Measurements from ENCODE around the gene UCKL1.

UCKL1 gene

DNA sequence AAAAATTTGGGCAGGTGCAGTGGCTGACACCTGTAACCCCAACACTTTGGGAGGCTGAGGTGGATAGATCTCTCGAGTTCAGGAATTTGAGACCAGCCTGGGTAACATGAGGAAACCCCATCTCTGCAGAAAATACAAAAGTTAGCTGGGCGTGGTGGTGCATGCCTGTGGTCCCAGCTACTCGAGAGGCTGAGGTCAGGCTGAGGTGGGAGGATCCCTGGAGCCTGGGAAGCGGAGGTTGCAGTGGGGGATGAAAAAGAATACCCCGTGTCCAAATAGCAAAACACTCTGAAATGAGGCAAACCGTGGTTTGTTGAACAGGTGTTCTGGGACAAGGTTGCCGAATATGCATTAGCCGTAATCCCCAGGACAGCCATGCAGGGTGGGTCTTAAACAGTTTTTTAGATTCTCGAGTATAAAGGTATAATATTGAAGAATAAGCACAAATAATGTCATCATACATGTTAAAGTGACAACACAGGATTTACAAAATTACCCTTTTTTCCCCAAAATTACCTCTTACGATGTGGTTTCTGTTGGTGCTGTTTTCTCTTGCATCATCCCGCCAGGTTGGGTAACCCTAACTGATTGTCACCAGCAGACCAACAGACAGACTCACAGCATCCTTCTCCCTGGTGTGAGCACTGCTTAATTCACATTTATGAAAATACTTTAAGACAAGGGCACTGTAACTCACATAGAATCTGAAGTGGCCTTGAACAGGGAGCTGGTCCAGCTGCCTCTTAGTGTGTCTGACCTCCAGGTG is 52.2 kb downstream of the UCKL1 start:
- Histone ChIP-seq H4K20me1 (ENCODE audit: insufficient read depth, low read length, poor library complexity, severe bottlenecking) (peaks cover 24% of the 10 kb centered on the region), H3K36me3 (ENCODE audit: insufficient read depth, low read length) (no peaks in the 10 kb centered on the region), H3K4me2 (ENCODE audit: low read depth, low read length, poor library complexity, severe bottlenecking) (no peak overlapping the region), H3K9ac (ENCODE audit: low read depth, low read length, poor library complexity, severe bottlenecking) (no peak overlapping the region), H3K4me3 (ENCODE audit: low read length, poor library complexity, severe bottlenecking) (no peak overlapping the region), H3K79me2 (ENCODE audit: insufficient read depth, low read length) (peaks cover 76% of the 10 kb centered on the region), H3F3A (ENCODE audit: low read depth) (no peaks in the 10 kb centered on the region), H3K9me3 (ENCODE audit: insufficient read depth, low read depth, low read length) (no peaks in the 10 kb centered on the region), H3K9me2 (replicated peaks; ENCODE audit: low read depth, low read length) (no peaks in the 10 kb centered on the region), H2AFZ (ENCODE audit: low read length) (no peak overlapping the region), H3K27me3 (ENCODE audit: insufficient read depth, low read length, poor library complexity, severe bottlenecking) (no peaks in the 10 kb centered on the region), H3K4me1 (ENCODE audit: insufficient read depth, low read length, poor library complexity, severe bottlenecking) (peaks cover 5% of the 10 kb centered on the region)
- TF ChIP-seq, protein P1, sequence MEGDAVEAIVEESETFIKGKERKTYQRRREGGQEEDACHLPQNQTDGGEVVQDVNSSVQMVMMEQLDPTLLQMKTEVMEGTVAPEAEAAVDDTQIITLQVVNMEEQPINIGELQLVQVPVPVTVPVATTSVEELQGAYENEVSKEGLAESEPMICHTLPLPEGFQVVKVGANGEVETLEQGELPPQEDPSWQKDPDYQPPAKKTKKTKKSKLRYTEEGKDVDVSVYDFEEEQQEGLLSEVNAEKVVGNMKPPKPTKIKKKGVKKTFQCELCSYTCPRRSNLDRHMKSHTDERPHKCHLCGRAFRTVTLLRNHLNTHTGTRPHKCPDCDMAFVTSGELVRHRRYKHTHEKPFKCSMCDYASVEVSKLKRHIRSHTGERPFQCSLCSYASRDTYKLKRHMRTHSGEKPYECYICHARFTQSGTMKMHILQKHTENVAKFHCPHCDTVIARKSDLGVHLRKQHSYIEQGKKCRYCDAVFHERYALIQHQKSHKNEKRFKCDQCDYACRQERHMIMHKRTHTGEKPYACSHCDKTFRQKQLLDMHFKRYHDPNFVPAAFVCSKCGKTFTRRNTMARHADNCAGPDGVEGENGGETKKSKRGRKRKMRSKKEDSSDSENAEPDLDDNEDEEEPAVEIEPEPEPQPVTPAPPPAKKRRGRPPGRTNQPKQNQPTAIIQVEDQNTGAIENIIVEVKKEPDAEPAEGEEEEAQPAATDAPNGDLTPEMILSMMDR (conservative IDR thresholded peaks at IDR 0.05; ENCODE audit: low read length): no peak
- TF ChIP-seq EZH2phosphoT487 (IDR thresholded peaks at IDR 0.05; ENCODE audit: borderline replicate concordance): no peak

DNA sequence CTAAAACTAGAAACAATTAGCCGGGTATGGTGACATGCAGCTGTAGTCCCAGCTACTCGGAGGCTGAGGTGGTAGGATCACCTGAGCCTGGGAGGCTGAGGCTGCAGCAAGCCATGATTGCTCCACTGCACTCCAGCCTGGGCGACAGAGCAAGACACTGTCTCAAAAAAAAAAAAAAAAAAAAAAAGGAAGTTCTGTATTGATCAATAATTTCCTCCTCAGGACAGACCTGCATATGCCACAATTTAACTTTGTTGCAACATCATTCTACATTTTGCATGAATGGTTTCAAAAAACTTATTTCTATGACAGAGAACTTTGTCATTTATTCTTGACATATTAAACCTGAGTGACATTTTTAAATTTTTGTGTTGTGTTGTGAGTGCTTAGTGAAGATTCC is 55.8 kb downstream of the UCKL1 start:
- peaks cover 52% of the 10 kb centered on the region for H4K20me1 ChIP-seq (ENCODE audit: insufficient read depth, low read length, poor library complexity, severe bottlenecking)
- no peak for TF ChIP-seq EZH2phosphoT487 (IDR thresholded peaks at IDR 0.05; ENCODE audit: borderline replicate concordance)
- TF ChIP-seq, protein P1 (conservative IDR thresholded peaks at IDR 0.05; ENCODE audit: low read length): no peak
- no peaks in the 10 kb centered on the region for H3K27me3 ChIP-seq (ENCODE audit: insufficient read depth, low read length, poor library complexity, severe bottlenecking)
- no peaks in the 10 kb centered on the region for H3K9me2 ChIP-seq (replicated peaks; ENCODE audit: low read depth, low read length)
- H2AFZ ChIP-seq (ENCODE audit: low read length): no peak overlapping the region
- H3K4me1 ChIP-seq (ENCODE audit: insufficient read depth, low read length, poor library complexity, severe bottlenecking): peaks cover 26% of the 10 kb centered on the region
- no peak overlapping the region for H3K4me3 ChIP-seq (ENCODE audit: low read length, poor library complexity, severe bottlenecking)
- peaks cover 89% of the 10 kb centered on the region for H3K79me2 ChIP-seq (ENCODE audit: insufficient read depth, low read length)
- H3K4me2 ChIP-seq (ENCODE audit: low read depth, low read length, poor library complexity, severe bottlenecking): peak overlapping the region; percentile 27
- H3F3A ChIP-seq (ENCODE audit: low read depth): no peaks in the 10 kb centered on the region
- H3K9ac ChIP-seq (ENCODE audit: low read depth, low read length, poor library complexity, severe bottlenecking): no peak overlapping the region
- H3K9me3 ChIP-seq (ENCODE audit: insufficient read depth, low read depth, low read length): no peaks in the 10 kb centered on the region
- no peaks in the 10 kb centered on the region for H3K36me3 ChIP-seq (ENCODE audit: insufficient read depth, low read length)

DNA sequence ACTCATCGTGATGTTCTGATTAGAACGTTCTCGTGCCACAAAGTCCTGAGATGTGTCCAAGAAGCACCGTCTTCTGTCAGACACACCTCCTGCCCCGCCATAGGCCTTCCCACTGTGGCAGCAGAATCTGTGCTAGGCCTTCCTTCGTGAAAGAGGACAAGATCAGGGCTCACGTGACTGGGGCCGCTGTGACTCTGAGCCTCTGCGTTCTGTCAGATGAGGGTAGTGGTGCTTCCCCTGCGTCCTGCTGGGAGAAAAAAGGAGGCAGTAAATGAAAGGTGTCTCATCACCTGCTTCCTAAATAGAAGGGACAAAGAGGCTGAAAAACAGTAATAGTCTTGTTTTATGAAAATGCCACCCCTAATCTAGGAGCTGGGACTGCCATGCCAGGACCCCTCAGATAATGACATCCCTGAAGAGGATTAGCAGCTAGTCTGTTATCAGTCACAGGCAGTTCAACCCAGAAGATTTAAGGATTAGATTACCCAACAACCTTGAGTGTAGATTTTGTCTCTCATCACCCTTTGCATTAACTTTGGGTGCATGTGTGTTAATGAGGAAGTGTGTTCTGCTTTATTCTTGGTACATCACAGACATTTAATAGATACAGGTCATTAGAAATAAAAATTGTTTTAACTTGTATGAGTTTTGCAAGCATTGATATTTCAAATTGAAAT is 57.2 kb downstream of the UCKL1 start:
- Histone ChIP-seq H3K9me2 (replicated peaks; ENCODE audit: low read depth, low read length) (no peaks in the 10 kb centered on the region), H2AFZ (ENCODE audit: low read length) (no peak overlapping the region), H3K9me3 (ENCODE audit: insufficient read depth, low read depth, low read length) (no peaks in the 10 kb centered on the region), H3K4me2 (ENCODE audit: low read depth, low read length, poor library complexity, severe bottlenecking) (peak overlapping the region; percentile 7), H3F3A (ENCODE audit: low read depth) (peaks cover 4% of the 10 kb centered on the region; the same call in 1 of the 2 replicates), H4K20me1 (ENCODE audit: insufficient read depth, low read length, poor library complexity, severe bottlenecking) (peaks cover 49% of the 10 kb centered on the region), H3K36me3 (ENCODE audit: insufficient read depth, low read length) (no peaks in the 10 kb centered on the region), H3K4me3 (ENCODE audit: low read length, poor library complexity, severe bottlenecking) (no peak overlapping the region), H3K9ac (ENCODE audit: low read depth, low read length, poor library complexity, severe bottlenecking) (no peak overlapping the region), H3K27me3 (ENCODE audit: insufficient read depth, low read length, poor library complexity, severe bottlenecking) (no peaks in the 10 kb centered on the region), H3K4me1 (ENCODE audit: insufficient read depth, low read length, poor library complexity, severe bottlenecking) (peaks cover 30% of the 10 kb centered on the region), H3K79me2 (ENCODE audit: insufficient read depth, low read length) (peaks cover 81% of the 10 kb centered on the region)
- no peak for TF ChIP-seq EZH2phosphoT487 (IDR thresholded peaks at IDR 0.05; ENCODE audit: borderline replicate concordance)
- TF ChIP-seq, protein P1 (conservative IDR thresholded peaks at IDR 0.05; ENCODE audit: low read length): no peak
